COLO668 (cell line): Measurements from ENCODE around the gene MAP3K14.

ENCODE experiments used
- DNase-seq: peaks from one replicate; lab custom pipeline; 2025; ENCODE audit not compliant: unreplicated experiment; lab: John Stamatoyannopoulos, UW

MAP3K14 gene

GRCh38 chr17:45339646-45340605 lies 23.1 kb upstream of the MAP3K14 start:
- DNase-seq = no peak

- DNase-seq = no peak
These were observed 22.2 kb upstream of the MAP3K14 start for GRCh38 chr17:45338996-45339535.

- DNase-seq = no peak
These were observed 21.4 kb upstream of the MAP3K14 start for GRCh38 chr17:45338023-45338781.

- DNase-seq = no peak
These were observed 19.8 kb upstream of the MAP3K14 start for GRCh38 chr17:45336390-45337182.

- DNase-seq = no peak
These were observed 18.9 kb upstream of the MAP3K14 start for GRCh38 chr17:45335721-45336120.

GRCh38 chr17:45334701-45335677 lies 18.2 kb upstream of the MAP3K14 start:
- DNase-seq = peak; percentile 12

GRCh38 chr17:45334231-45334630 lies 17.4 kb upstream of the MAP3K14 start:
- peak; percentile 76 for DNase-seq

- DNase-seq = no peak
These were observed 16.9 kb upstream of the MAP3K14 start for GRCh38 chr17:45333702-45334092.

- no peak for DNase-seq
These were observed 16.3 kb upstream of the MAP3K14 start for GRCh38 chr17:45332989-45333701.

GRCh38 chr17:45332505-45332904 lies 15.7 kb upstream of the MAP3K14 start:
- DNase-seq = no peak

GRCh38 chr17:45326626-45327025 lies 9.8 kb upstream of the MAP3K14 start:
- DNase-seq = no peak

GRCh38 chr17:45325810-45326209 lies 9.0 kb upstream of the MAP3K14 start:
- DNase-seq = no peak

GRCh38 chr17:45324336-45324735 lies 7.5 kb upstream of the MAP3K14 start:
- DNase-seq = no peak

- DNase-seq = no peak
These were observed 5.3 kb upstream of the MAP3K14 start for GRCh38 chr17:45322168-45322567.

GRCh38 chr17:45320931-45321461 lies 4.2 kb upstream of the MAP3K14 start:
- no peak for DNase-seq

- no peak for DNase-seq
These were observed 3.6 kb upstream of the MAP3K14 start for GRCh38 chr17:45320349-45320930.

GRCh38 chr17:45319239-45319703 lies 2.5 kb upstream of the MAP3K14 start:
- DNase-seq = no peak

GRCh38 chr17:45318561-45319230 lies 1.9 kb upstream of the MAP3K14 start:
- DNase-seq = no peak
